SK-N-DZ (cell line): Measurements from ENCODE around the gene C10orf90.

Experiments
- DNase-seq: peaks from one replicate; pipeline ENCODE4 v3.0.0-alpha.2; 2015; ENCODE audit warnings: low spot score

C10orf90 gene

GRCh38 chr10:126504063-126504760, 166.3 kb downstream of the C10orf90 start:
- DNase-seq = peak; percentile 35

GRCh38 chr10:126503392-126504062, 167.0 kb downstream of the C10orf90 start:
- DNase-seq = no peak

- DNase-seq = no peak
These were observed 168.1 kb downstream of the C10orf90 start for GRCh38 chr10:126502441-126502840.

DNA sequence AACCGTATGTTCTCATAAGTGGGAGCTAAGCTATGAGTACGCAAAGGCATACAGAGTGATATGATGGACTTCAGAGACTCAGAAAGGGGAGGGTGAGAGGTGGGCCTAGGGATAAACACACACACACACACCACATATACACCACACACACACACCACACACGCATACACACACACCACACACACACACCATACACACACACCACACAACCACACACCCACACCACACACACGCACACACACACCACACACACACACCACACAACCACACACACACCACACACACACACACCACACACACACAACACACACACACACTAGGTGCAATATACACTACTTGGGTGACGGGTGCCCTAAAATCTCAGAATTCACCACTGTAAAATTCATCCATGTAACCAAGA, 168.7 kb downstream of the C10orf90 start:
- no peak for DNase-seq

DNA sequence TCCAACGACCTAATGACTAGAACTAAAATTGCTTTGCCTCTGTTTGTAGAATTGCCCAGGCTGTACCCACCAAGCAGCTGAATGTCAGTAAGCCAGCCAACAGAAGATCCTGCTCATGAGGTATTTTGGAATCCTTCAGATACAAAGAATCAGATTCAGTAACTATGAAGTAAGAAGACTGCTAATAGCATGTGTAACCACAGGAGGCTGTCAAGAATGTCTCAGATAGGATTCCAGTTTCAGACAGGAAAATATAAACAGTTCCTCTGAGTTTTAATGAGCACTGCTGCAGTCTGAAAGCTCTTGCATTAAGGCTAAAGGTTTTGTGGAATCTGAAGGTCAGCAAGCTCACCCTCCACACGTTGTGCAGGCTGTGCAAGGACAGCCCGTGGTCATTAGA, 169.6 kb downstream of the C10orf90 start:
- DNase-seq = no peak

GRCh38 chr10:126500185-126500584, 170.3 kb downstream of the C10orf90 start:
- DNase-seq = no peak

- DNase-seq = no peak
These were observed 170.7 kb downstream of the C10orf90 start for GRCh38 chr10:126499744-126500143.

DNA sequence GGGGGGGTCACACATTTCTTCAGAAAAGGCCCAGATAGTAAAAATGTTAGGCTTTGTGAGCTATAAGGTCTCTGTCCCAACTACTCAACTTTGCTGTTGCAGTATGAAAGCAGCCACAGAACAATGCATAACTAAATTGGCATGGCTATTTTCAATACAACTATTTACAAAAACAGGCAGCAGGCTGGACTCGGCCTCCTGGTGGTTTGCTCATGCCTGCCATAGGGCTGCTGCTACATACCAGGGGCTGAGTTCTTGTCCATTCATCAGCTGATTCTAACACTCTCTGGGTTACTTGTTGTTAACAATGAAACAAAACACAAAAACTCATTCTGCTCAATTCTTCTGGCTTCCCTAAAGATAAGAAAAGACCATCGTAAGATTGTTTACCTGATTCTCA, 172.8 kb downstream of the C10orf90 start:
- no peak for DNase-seq

DNA sequence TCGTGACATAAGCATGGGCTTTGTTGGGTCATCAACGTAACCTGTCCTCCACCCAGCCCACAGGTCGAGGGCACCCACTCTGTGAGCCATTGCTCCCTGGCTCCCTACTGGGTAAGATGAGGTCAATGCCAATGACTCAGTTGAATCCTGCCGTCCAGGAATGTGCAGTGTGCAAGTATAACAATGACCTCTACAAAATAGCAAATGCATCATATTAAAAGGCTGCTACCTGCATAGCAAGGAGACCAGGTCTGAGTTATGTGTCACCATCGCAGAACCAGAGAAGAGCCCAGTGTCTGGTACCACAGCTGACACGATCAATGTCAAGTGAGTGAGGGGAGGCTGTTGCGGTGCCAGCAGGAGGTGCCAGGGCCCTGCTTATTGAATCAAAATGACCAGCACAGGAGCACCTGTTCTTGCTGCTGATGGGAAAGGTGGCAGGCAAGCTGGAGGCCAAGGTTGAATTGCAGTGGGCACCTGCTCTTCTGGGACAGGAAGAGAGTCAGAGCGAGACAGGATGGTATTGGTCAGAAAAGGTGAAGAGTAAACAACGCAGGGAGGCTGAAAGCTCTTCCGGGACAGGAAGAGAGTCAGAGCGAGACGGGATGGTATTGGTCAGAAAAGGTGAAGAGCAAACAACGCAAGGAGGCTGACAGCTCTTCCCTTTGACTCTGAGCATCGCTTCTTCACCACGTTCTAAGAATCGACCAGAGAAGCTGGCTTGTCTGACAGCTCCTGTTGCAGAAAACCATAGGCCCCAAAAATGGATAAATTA, 173.5 kb downstream of the C10orf90 start:
- DNase-seq = no peak

DNA sequence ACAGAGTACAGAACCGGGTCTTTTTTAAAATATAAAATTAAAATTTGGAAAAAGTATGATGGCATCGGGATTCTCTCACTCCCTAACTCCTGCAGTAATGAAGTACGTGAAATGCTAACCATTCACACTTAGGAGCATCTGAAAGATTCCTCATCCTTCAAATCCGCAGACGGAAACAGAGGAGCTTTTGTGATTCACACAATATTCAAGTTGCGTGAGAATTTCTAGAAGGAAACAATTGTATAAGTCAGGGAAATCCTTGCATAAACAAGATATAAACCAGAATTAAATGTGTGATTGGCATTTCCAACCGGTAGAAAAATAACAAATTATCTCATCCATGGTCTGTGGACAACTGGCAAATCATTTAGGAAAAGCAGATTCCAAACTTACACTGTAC, 179.0 kb downstream of the C10orf90 start:
- no peak for DNase-seq

DNA sequence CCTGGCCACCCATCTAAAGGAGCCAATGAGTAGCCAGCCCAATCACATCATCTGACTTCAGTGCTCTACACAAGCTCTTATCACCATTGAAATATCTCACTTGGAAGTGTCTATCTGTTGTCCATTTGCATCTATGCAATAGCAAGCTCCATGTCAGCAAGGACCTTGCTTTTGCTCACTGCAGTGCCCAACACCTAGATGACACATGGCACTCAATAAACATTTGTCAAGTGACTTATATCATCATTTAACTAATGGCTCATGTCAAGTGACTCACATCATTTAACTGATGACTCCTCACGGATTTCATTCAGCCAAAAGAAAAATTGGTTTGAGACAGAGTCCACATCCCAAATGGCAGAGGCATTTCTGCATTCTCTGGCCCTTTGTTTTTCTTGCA, 189.3 kb downstream of the C10orf90 start:
- DNase-seq = no peak

- DNase-seq = no peak
These were observed 189.8 kb downstream of the C10orf90 start for GRCh38 chr10:126480648-126481047.

DNA sequence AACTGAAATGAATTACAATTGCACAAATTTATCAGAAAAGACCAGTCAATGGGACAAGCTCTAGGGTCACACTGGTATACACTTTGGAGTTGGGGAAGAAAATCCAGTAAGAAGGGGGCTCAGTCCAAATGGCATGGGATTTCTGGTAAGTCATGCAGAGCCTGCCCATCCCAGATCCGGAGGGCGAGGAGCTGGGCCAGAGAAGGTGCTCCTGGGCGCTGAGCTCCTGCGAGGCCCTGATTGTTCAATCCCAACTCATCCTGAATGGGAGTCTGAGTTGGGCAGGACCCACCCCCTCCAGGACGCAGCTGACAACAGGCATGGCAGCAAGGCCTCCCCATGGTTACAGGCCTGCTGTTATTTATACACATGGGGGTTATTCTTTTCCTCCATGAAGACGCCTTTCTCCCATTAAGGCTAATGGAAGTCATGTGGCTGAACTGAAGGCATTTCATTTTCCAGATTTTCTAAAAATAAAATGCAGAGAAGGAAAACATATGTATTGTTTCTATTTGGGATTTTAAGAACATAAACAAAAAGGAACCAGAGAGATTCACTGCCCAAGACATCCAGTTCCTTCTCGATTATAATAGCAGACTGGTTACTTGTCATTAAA, 191.1 kb downstream of the C10orf90 start:
- DNase-seq = no peak

DNA sequence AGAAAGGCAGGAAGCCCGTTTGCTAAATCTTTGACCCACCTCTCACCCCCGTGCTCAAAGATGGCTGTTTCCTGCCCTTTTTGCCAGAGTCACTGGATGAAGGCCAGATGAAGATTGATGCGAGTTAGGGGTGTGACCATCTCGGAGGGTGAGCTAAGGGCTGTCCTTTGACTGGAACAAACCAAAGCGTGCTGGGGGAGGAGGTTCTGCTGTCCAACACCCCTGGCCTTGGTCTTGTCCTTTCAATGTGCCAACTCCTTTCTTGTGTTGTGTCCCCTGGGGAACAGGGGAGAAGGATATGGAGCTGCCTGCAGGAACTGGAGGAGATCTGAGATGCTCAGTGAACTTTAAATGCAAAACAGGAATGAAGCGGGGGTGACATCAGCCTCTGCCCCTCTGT, 191.9 kb downstream of the C10orf90 start:
- no peak for DNase-seq

- DNase-seq = no peak
These were observed 194.2 kb downstream of the C10orf90 start for GRCh38 chr10:126476246-126476645.

GRCh38 chr10:126475074-126475691, 195.3 kb downstream of the C10orf90 start:
- DNase-seq = no peak

- DNase-seq = no peak
These were observed 196.5 kb downstream of the C10orf90 start for GRCh38 chr10:126474031-126474430.

- DNase-seq = no peak
These were observed 199.5 kb downstream of the C10orf90 start for GRCh38 chr10:126470991-126471390.

GRCh38 chr10:126469692-126470091, 200.8 kb downstream of the C10orf90 start:
- DNase-seq = no peak

DNA sequence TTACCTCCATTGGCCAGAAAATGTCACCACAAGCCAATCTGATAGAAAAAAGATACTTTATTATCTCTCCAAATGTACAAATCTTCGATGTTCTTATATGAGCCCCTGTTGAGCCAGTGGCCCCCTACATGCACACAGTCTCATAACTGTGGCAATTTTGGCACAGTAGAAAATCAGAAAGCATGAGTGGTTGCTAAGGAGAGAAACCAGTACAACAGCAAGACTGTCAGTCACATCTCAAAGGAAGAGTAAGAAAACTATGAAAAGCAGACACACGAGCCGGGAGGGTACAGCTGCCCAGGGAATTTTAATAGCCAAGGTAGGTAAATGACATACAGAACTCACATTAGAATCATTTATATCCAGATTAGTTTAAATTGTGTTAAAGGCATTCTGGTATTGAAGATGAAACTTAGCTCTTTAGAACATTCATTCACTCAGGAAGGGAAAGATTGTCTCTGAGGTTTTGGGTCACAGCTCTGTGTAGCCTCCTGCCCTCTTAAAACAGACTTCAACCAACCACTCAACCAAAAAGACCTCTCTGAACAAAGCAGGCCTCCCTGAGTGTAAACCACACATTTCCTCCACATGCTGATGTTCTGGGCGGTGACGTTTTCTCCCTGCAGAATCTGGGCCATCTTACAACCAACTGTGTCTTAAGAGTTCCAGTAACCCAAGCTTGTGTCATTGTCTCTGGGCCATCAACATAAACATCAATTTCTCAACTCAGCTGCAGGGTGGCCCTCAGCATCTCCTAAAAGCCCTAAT, 201.4 kb downstream of the C10orf90 start:
- no peak for DNase-seq

DNA sequence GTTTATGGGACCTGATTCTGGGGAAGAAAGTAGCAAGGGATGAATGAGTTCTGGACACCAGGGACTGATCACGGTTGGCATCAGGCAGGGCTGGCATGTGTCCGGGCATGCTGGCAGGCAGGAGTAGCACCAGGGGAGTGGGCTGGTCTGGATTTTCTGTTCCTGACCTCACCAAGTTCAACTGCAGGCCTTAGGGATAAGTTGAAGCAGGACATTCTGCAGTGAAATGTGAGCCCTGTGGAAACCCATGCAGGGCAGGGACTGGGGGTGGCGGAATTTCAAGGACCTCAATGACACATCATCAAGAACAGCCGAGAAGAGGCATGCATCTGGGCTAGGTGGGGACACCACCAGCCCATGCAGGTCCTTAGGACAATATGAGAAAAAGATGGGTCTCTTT, 202.0 kb downstream of the C10orf90 start:
- DNase-seq = no peak
